Hepatocyte (in vitro differentiated cells): ENCODE results near the gene CAMK1. TPM values are rescaled to one million over a fixed set of nuclear protein-coding genes. Genes with fewer than 3 reads are reported as not detected.
"Not testable (repeated sequence)": the region's sequence is repeated elsewhere in the genome, so short reads cannot be mapped to it uniquely, and the experiment has no call there.

Experiments used
- DNase-seq: peaks from one replicate; pipeline ENCODE4 v3.0.0-alpha.2; 2016; ENCODE audit warnings: low spot score
- H2AFZ ChIP-seq: fragments of 200-600 bp; sonication (generic); 2 replicates; pipeline ENCODE4 v1.6.0; 2016; ENCODE audit warnings: antibody characterized with exemption, mild to moderate bottlenecking
- H3K27ac ChIP-seq: fragments of 200-600 bp; sonication (generic); 2 replicates; pipeline ENCODE4 v1.5.1; 2016; ENCODE audit warnings: mild to moderate bottlenecking
- H3K27me3 ChIP-seq: fragments of 200-600 bp; sonication (generic); 2 replicates; pipeline ENCODE4 v1.6.1; 2016
- H3K36me3 ChIP-seq: fragments of 200-600 bp; sonication (generic); replicated peaks from 2 replicates; pipeline ENCODE4 v1.5.1; 2016; ENCODE audit warnings: low read depth; ENCODE audit not compliant: insufficient read depth
- H3K4me1 ChIP-seq: fragments of 200-600 bp; sonication (generic); 2 replicates; pipeline ENCODE4 v1.5.1; 2016; ENCODE audit warnings: mild to moderate bottlenecking, moderate library complexity; ENCODE audit not compliant: insufficient read depth
- H3K4me2 ChIP-seq: fragments of 200-600 bp; sonication (generic); 2 replicates; pipeline ENCODE4 v1.6.0; 2016
- H3K4me3 ChIP-seq: fragments of 200-600 bp; sonication (generic); 2 replicates; pipeline ENCODE4 v1.5.1; 2016; ENCODE audit warnings: mild to moderate bottlenecking
- H3K79me2 ChIP-seq: fragments of 200-600 bp; sonication (generic); 2 replicates; pipeline ENCODE4 v1.6.0; 2017; ENCODE audit warnings: mild to moderate bottlenecking
- H3K9me2 ChIP-seq: fragments of 200-600 bp; sonication (generic); replicated peaks from 2 replicates; pipeline ENCODE4 v1.6.0; 2017; ENCODE audit warnings: mild to moderate bottlenecking; ENCODE audit not compliant: insufficient read depth
- H3K9me3 ChIP-seq: fragments of 200-600 bp; sonication (generic); 2 replicates; pipeline ENCODE4 v1.5.1; 2016; ENCODE audit warnings: low read depth, mild to moderate bottlenecking
- H4K20me1 ChIP-seq: fragments of 200-600 bp; sonication (generic); 2 replicates; pipeline ENCODE4 v1.6.0; 2016; ENCODE audit warnings: mild to moderate bottlenecking; ENCODE audit not compliant: insufficient read depth, poor library complexity, severe bottlenecking
- EZH2 ChIP-seq: fragments of 200-600 bp; sonication (generic); IDR thresholded peaks from 2 replicates; pipeline ENCODE4 v1.6.1; 2016; ENCODE audit warnings: antibody characterized with exemption, mild to moderate bottlenecking, borderline replicate concordance
- EZH2phosphoT487 ChIP-seq: fragments of 200-600 bp; sonication (generic); IDR thresholded peaks from one replicate; pipeline ENCODE4 v1.6.1; 2018; ENCODE audit warnings: antibody characterized with exemption, mild to moderate bottlenecking, low read depth, moderate library complexity; ENCODE audit not compliant: unreplicated experiment, severe bottlenecking
- WGBS: methylation state at CpG from one replicate; pipeline ENCODE4 v1.1.6; 2016; ENCODE audit warnings: low lambda C conversion rate; ENCODE audit errors: missing lambda C conversion rate; 5-methylcytosine and 5-hydroxymethylcytosine counted together
- polyA plus RNA-seq: library from polyadenylated mRNA; unstranded; fragments of >200 nt; fragmentation: Nextera tagmentation; extraction: Ambion mirVana; gene quantifications from 2 replicates; pipeline ENCODE4 v1.2.1, GENCODE V29; 2016
- total RNA-seq: library from RNA; depleted of rRNA; stranded (reverse); fragments of >200 nt; gene quantifications from 2 replicates; pipeline ENCODE4 v1.2.3, GENCODE V29; 2014
- TF ChIP-seq, protein P1 (sequence below): fragments of 200-600 bp; sonication (generic); IDR thresholded peaks from 2 replicates; pipeline ENCODE4 v1.5.1; 2016; ENCODE audit warnings: antibody characterized with exemption, mild to moderate bottlenecking; ENCODE audit not compliant: poor library complexity

CAMK1 gene
- total and polyA plus RNA-seq, 2 experiments from 2014 or later = 9.7 to 16.1 TPM

DNA sequence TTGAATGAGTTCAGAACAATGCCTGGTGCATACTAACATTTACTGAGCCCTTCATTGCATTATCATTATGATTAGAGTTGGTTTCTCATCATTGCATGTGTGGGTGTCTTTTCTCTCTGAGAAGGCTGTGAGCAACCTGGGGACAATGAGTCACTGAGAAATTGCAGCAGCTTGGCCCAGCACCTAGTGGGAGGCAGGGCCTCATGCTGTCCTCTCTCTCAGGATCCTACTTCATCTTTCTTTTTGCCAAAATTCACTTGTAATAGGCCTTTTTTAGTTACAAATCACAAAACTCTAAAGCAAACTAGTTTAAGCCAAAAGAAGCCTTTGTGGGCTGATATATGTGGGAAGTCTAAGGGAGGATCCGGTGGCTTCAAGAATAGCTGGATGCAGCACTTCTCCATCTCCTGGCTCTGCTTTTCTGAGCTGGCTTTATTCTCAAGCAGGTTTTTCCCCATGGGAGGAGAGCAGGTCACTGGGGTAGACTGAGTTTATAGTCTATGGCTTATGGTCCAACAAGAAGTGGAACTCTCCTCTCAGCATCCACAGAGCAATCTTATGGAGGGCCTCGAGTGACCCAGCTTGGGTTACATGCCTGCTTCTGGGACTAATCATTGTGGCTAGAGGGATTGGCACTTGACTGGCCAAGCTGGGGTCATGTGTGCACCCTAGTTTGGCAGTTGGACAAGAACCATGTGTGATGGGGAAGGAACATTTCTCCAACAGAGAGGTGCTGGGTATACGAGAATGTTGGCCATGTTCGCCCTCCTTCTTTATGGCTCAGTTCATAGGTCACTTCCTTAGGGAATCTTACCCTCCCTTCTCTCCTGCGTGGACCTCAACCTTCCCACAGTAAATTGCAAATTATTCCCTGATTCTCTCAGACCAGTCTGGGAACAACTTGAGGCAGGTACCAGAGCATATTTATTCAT lies 8.7 kb upstream of the CAMK1 start:
- H2AFZ ChIP-seq = no peak overlapping the region
- TF ChIP-seq EZH2phosphoT487 (no peak), EZH2 (no peak)
- TF ChIP-seq, protein P1, sequence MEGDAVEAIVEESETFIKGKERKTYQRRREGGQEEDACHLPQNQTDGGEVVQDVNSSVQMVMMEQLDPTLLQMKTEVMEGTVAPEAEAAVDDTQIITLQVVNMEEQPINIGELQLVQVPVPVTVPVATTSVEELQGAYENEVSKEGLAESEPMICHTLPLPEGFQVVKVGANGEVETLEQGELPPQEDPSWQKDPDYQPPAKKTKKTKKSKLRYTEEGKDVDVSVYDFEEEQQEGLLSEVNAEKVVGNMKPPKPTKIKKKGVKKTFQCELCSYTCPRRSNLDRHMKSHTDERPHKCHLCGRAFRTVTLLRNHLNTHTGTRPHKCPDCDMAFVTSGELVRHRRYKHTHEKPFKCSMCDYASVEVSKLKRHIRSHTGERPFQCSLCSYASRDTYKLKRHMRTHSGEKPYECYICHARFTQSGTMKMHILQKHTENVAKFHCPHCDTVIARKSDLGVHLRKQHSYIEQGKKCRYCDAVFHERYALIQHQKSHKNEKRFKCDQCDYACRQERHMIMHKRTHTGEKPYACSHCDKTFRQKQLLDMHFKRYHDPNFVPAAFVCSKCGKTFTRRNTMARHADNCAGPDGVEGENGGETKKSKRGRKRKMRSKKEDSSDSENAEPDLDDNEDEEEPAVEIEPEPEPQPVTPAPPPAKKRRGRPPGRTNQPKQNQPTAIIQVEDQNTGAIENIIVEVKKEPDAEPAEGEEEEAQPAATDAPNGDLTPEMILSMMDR = no peak
- no peaks in the 10 kb centered on the region for H3K36me3 ChIP-seq
- H3K4me3 ChIP-seq = no peak overlapping the region
- DNase-seq = no peak
- no peaks in the 10 kb centered on the region for H3K4me1 ChIP-seq
- no peaks in the 10 kb centered on the region for H3K27me3 ChIP-seq
- H3K27ac ChIP-seq = no peak overlapping the region
- 86% methylated on average over 5 of the region's 5 CpGs for WGBS
- H3K4me2 ChIP-seq = no peak overlapping the region
- no peaks in the 10 kb centered on the region for H4K20me1 ChIP-seq
- H3K9me2 ChIP-seq = no peaks in the 10 kb centered on the region
- no peaks in the 10 kb centered on the region for H3K79me2 ChIP-seq
- H3K9me3 ChIP-seq = no peaks in the 10 kb centered on the region

DNA sequence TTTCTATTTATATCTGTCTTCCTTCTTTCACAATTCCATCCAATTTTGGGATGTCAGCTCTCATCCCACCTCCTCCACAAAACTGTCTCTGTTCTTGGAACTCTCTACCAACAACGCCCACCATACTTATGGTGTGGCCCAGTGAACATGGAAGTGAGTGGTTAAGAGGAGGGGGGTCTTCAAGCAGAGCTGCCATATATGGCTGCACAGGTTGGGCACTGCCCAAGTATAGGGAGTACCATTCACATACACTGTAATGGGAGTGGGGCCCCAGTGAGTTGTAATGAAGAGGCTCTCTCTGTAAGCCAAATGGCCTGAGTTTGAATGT lies 7.9 kb upstream of the CAMK1 start:
- no peaks in the 10 kb centered on the region for H3K4me1 ChIP-seq
- no peaks in the 10 kb centered on the region for H3K36me3 ChIP-seq

DNA sequence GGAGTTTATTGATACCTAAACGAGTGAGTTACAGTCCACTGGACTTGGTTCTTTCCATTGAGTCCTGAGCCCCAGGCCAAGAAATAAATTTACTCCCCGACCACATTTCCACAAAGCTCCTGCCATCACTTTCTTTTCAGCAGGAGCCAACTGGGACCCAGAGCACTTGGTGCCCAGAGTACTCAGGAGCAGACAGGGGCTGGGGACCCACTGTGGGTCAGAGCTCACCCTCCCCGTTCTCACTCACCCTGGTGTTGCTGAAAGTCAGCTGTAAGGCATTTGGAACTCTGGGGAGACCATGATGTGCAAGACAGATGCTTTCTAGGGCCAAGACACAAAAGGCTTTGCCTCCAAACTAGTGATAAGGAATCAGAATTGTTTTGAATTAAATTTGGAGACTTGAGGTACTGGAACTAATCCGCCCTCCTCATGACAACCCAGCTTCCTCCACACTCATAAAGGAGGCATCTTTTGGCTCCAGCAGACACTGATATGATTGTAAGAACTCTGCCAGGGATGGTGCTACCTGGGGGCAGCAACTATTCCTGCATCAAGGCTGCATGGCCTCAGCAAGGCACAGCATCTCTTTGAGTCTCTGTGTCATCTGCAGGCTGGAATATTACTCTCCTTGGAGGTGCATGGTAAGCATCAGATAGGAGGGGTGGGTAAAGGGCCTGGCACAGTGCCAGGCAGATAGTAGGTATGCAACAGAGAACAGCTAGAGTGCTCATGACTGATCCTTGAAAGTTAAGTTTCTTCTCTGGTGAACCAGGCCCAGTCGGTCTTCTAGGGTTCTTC lies 7.3 kb upstream of the CAMK1 start:
- no peaks in the 10 kb centered on the region for H3K4me1 ChIP-seq

More for the DNA sequence above, 7.9 kb upstream of the CAMK1 start:
- Histone ChIP-seq H3K4me2 (no peak overlapping the region), H3K9me3 (no peaks in the 10 kb centered on the region), H3K27ac (no peak overlapping the region), H4K20me1 (no peaks in the 10 kb centered on the region), H3K9me2 (no peaks in the 10 kb centered on the region), H3K27me3 (no peaks in the 10 kb centered on the region), H2AFZ (no peak overlapping the region), H3K79me2 (no peaks in the 10 kb centered on the region), H3K4me3 (no peak overlapping the region)
- TF ChIP-seq, protein P1 = no peak
- no peak for TF ChIP-seq EZH2phosphoT487
- no peak for TF ChIP-seq EZH2
- DNase-seq = no peak
- 100% methylated on average over 1 of the region's 1 CpG for WGBS

DNA sequence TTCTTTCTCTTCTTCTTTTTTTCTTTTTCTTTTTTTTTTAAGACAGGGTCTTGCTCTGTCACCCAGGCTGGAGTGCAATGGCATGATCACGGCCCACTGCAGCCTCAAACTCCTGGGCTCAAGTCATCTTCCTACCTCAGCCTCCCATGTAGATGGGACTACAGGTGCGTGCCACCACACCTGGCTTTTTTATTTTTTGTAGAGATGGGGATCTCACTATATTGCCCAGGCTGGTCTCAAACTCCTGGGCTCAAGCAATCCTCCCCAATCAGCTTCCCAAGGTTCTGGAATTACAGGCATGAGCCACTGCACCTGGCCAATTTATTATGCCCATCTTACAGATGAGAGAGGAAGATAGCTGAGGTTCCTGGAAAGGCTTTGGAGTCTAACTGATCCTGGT lies 1.3 kb upstream of the CAMK1 start:
- not testable (repeated sequence) for H2AFZ ChIP-seq, H3K9me2 ChIP-seq, H4K20me1 ChIP-seq, H3K4me2 ChIP-seq, H3K36me3 ChIP-seq, H3K27ac ChIP-seq, H3K9me3 ChIP-seq, H3K79me2 ChIP-seq, DNase-seq, H3K4me3 ChIP-seq, H3K27me3 ChIP-seq
- peaks cover 19% of the 10 kb centered on the region for H3K4me1 ChIP-seq
- WGBS = 86% methylated on average over 2 of the region's 2 CpGs

More for the DNA sequence above, 7.3 kb upstream of the CAMK1 start:
- Histone ChIP-seq H3K9me2 (no peaks in the 10 kb centered on the region), H3K4me3 (no peak overlapping the region), H3K36me3 (no peaks in the 10 kb centered on the region), H3K79me2 (no peaks in the 10 kb centered on the region), H3K4me2 (no peak overlapping the region), H2AFZ (no peak overlapping the region), H3K27ac (no peak overlapping the region), H4K20me1 (no peaks in the 10 kb centered on the region), H3K9me3 (no peaks in the 10 kb centered on the region), H3K27me3 (no peaks in the 10 kb centered on the region)
- 85% methylated on average over 5 of the region's 5 CpGs for WGBS
- DNase-seq = no peak
- no peak for TF ChIP-seq EZH2phosphoT487
- TF ChIP-seq, protein P1 = no peak
- TF ChIP-seq EZH2 = no peak
